Thoracic aorta (tissue), 2 donors: ENCODE results near the gene POLR2H. TPM values are rescaled to one million over a fixed set of nuclear protein-coding genes. Genes with fewer than 3 reads are reported as not detected.

Source experiments
- ATAC-seq: fragments of 150-250 bp; one replicate; pipeline ENCODE4 v1.8.0; 2017; ENCODE audit warnings: low read depth; ENCODE audit not compliant: insufficient number of reproducible peaks, low FRiP score
- DNase-seq: peaks from one replicate; pipeline ENCODE4 v3.0.0-alpha.2; 2020; ENCODE audit warnings: low spot score
- H3K27ac ChIP-seq, 2 donors: fragments of 200-600 bp; sonication (generic); 1 replicate in 1 of 2; 2 replicates in 1 of 2; pipeline ENCODE4 v1.5.1; 2016; ENCODE audit warnings: mild to moderate bottlenecking in 2 of 2, moderate library complexity in 2 of 2
- H3K27me3 ChIP-seq: fragments of 200-600 bp; sonication (generic); replicated peaks from 2 replicates; pipeline ENCODE4 v1.6.0; 2016; ENCODE audit warnings: mild to moderate bottlenecking; ENCODE audit not compliant: insufficient read depth
- H3K36me3 ChIP-seq: fragments of 200-600 bp; sonication (generic); one replicate; pipeline ENCODE4 v1.5.1; 2016
- H3K4me1 ChIP-seq, 2 donors: fragments of 200-600 bp; sonication (generic); 1 replicate in 1 of 2; 2 replicates in 1 of 2; pipeline versions ENCODE4 v1.5.1 to v1.6.0; 2016; ENCODE audit warnings: low read depth in 2 of 2, mild to moderate bottlenecking in 1 of 2; ENCODE audit not compliant: control insufficient read depth in 1 of 2
- H3K4me3 ChIP-seq: fragments of 200-600 bp; sonication (generic); 2 replicates; pipeline ENCODE4 v1.5.1; 2016; ENCODE audit warnings: mild to moderate bottlenecking
- H3K9me3 ChIP-seq: fragments of 200-600 bp; sonication (generic); 2 replicates; pipeline ENCODE4 v1.5.1; 2016
- total RNA-seq, 2 donors: library from RNA; depleted of rRNA; stranded (reverse); fragments of >200 nt; gene quantifications; one replicate each; pipeline versions ENCODE4 v1.1.0 to v1.2.3, GENCODE V29; 2016
- TF ChIP-seq, protein P1 (sequence below): fragments of 200-600 bp; sonication (generic); IDR thresholded peaks from one replicate; pipeline ENCODE4 v1.5.1; 2019; ENCODE audit warnings: antibody characterized with exemption

POLR2H gene
- total RNA-seq, 2 donors from 2014 or later: 49.5 to 53.7 TPM

GRCh38 chr3:184366619-184367289 is 5.2 kb downstream of the POLR2H start:
- Histone ChIP-seq H3K27me3 (no peaks in the 10 kb centered on the region), H3K4me1 (peaks cover 22 to 50% of the 10 kb centered on the region in 2 donors), H3K9me3 (no peaks in the 10 kb centered on the region), H3K36me3 (no peaks in the 10 kb centered on the region), H3K27ac (no peak overlapping the region), H3K4me3 (no peak overlapping the region)
- TF ChIP-seq, protein P1, sequence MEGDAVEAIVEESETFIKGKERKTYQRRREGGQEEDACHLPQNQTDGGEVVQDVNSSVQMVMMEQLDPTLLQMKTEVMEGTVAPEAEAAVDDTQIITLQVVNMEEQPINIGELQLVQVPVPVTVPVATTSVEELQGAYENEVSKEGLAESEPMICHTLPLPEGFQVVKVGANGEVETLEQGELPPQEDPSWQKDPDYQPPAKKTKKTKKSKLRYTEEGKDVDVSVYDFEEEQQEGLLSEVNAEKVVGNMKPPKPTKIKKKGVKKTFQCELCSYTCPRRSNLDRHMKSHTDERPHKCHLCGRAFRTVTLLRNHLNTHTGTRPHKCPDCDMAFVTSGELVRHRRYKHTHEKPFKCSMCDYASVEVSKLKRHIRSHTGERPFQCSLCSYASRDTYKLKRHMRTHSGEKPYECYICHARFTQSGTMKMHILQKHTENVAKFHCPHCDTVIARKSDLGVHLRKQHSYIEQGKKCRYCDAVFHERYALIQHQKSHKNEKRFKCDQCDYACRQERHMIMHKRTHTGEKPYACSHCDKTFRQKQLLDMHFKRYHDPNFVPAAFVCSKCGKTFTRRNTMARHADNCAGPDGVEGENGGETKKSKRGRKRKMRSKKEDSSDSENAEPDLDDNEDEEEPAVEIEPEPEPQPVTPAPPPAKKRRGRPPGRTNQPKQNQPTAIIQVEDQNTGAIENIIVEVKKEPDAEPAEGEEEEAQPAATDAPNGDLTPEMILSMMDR: no peak
- DNase-seq: no peak
- ATAC-seq: no peak

GRCh38 chr3:184368116-184368515 is 6.6 kb downstream of the POLR2H start:
- H3K36me3 ChIP-seq: no peaks in the 10 kb centered on the region
- H3K4me1 ChIP-seq: peaks cover 22 to 52% of the 10 kb centered on the region in 2 donors
- no peak overlapping the region for H3K4me3 ChIP-seq
- H3K27ac ChIP-seq: peak overlapping the region; percentile 48 to 81
- no peak for DNase-seq
- H3K9me3 ChIP-seq: no peaks in the 10 kb centered on the region
- no peak for ATAC-seq
- no peaks in the 10 kb centered on the region for H3K27me3 ChIP-seq
- TF ChIP-seq, protein P1: no peak

DNA sequence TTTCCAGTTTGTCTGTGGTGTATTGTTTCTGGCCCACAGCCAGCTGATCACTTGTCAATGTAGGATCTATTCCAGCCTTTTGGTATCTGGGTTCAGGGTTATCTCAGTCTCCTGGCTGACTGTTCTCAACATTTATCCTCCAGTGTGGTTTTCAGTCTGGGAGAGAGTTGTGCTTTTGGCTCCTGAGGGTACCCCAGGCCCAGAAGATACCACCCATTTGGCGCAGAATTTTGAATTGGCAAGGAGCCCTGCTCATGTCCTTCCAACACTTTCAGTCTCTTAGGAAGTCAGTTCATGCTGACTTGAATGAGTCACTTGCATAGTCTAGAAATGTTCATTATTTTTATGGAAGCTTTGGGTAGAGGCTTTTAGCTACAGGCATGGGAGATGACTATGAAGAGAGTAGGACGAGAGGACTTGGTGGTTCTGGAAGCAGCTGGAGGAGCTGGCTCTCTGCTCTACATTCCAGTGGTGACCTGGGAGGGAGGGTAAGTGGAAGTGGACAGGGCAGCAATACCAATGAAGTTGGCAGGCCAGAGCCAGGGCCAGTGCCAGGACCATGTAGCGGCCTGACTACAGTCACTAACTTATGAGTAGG is 7.2 kb downstream of the POLR2H start:
- Histone ChIP-seq H3K4me1 (peaks cover 20 to 47% of the 10 kb centered on the region in 2 donors), H3K4me3 (peak overlapping the region; percentile 16), H3K9me3 (no peaks in the 10 kb centered on the region), H3K36me3 (no peaks in the 10 kb centered on the region), H3K27me3 (no peaks in the 10 kb centered on the region), H3K27ac (peak overlapping the region; percentile 48 to 81)
- TF ChIP-seq, protein P1: no peak
- DNase-seq (no peak), ATAC-seq (peak; percentile 10)

DNA sequence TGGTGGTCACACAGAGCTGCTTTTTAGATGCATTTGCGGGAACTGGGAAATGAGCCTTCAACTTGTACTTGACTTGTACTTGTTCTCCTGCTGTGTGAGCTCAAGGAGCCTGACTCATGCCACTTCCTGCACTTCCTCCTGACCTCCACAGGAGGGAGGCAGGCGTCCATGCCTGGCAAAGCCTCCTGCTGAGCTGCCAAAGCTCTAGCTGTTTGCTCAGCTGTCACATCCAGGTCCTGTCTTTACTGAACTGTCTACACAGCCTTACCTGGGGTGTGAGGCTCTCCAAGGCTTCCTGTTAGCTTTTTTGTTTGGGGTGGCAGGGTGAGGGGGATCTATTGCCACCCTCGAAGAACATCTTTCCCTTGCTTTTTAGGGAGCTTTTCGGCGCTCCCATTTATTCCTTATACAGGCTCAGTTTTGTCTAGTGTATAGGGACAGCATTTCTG is 10.1 kb downstream of the POLR2H start:
- H3K4me1 ChIP-seq: peaks cover 18 to 37% of the 10 kb centered on the region in 2 donors
- H3K9me3 ChIP-seq: no peaks in the 10 kb centered on the region
- ATAC-seq: peak; percentile 66
- peak overlapping the region in 1 of 2 donors; percentile 50 for H3K27ac ChIP-seq
- no peak for DNase-seq
- no peaks in the 10 kb centered on the region for H3K36me3 ChIP-seq
- no peak overlapping the region for H3K4me3 ChIP-seq
- TF ChIP-seq, protein P1: peak; percentile 95
- H3K27me3 ChIP-seq: no peaks in the 10 kb centered on the region

DNA sequence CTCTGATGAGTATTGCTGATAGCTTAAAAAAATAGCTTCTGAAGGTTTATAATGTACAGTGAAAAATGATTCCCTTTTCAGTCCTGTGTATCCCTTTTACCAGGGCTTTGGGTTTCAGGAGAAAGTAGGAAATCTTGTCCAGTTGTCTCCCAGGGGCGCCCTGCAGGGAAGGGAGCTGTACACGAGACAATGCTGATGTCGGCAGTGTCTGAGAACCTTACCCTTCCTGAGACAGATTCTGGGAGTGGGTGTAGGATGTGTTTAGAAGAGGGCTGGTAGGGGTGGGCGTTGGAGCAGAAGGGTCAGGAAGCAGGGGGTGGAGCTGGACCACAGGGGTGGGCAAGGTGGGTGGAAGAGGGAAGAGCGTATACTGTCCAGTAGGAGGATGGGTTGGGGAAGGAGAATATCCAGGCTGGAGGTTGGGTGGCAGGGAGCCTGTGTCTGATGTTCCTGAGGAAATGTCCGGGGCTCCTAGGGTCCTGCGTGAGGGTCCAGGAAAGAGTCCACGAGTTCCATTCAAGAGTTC is 10.8 kb downstream of the POLR2H start:
- TF ChIP-seq, protein P1: no peak
- ATAC-seq: no peak

More for the DNA sequence above, 10.8 kb downstream of the POLR2H start:
- Histone ChIP-seq H3K9me3 (no peaks in the 10 kb centered on the region), H3K27ac (no peak overlapping the region), H3K4me1 (peaks cover 18 to 37% of the 10 kb centered on the region in 2 donors), H3K36me3 (no peaks in the 10 kb centered on the region), H3K27me3 (no peaks in the 10 kb centered on the region), H3K4me3 (no peak overlapping the region)
- no peak for DNase-seq
